ENCODE measurements around the gene KLHL14.

The KLHL14 gene

DNA sequence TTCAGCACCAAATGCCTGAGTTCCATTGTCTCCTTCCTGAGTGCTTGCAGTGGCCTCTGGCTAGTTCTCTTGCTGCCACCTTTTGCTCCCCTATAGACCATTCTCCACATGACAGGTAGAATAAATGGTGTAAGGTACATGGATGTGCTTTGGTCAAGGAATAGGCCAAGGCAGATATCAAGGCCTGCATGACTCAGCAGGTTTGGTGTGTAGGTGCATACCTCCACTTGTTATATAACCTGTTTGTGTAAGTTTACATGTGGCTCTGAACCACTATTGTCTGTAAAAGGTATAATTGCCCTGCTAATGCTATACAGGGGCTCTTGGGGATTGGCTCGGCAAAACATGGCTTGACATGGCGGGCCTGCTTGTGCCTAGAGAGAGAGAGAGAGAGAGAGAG is 143.5 kb downstream of the KLHL14 start:
- no peak for DNase-seq

DNA sequence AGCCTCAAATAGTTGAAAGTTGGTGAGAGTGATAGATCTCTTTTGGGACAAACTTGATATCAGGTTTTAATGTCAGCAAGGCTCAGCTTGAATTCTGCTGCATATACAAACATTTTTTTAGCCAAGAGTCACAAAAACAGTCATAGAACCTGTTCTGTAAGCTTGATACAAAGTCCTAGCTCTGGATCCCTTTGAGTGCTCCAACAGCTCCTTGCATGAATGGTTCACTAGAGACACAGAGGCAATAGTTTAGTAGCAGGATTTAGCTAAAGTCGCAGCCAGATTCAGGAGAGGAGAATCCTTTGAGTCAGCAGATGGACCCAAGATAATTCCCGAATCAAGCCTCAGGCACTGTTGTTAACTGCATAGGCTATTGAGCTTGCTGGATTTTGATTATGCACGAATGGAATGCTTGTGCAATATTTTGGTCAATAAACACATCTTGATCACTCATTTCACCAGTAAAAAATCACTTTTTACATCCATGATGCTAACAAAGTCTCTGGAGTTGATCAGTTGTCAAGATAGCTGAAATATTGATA is 148.6 kb downstream of the KLHL14 start:
- no peak for DNase-seq

DNA sequence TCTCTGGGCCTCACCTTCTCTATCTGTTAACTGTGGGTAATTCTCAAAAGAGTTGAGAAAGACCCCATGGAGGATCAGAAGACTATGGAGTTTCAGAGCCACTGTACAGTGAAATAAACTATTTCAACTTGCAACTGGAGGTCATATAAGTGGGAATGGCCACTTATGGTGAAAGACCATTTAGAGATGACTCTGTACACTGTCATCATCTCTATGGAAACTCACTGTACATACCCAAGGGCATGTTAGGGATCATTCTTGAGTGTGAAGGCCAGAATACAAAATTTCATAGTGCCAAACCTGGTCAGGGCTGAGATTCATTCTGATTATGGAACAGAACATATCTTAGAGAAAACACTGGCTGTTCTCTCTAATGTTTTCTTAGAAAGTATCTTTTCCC is 149.3 kb downstream of the KLHL14 start:
- no peak for DNase-seq
